Ureter (tissue), 1 donor: ENCODE results near the gene TTBK2. TPM values are rescaled to one million over a fixed set of nuclear protein-coding genes. Genes with fewer than 3 reads are reported as not detected.
A peak's percentile ranks its signal among the peaks of the same experiment; 100 is the strongest.
"Not testable (repeated sequence)": the region's sequence is repeated elsewhere in the genome, so short reads cannot be mapped to it uniquely, and the experiment has no call there.

Experiments
- DNase-seq: peaks from one replicate; pipeline ENCODE4 v3.0.0-alpha.2; 2020; ENCODE audit warnings: low spot score
- total RNA-seq: library from RNA; stranded (reverse); gene quantifications from one replicate; pipeline ENCODE4 v1.2.4, GENCODE V29; 2023
- donor health status: DM: yes; HTN: yes; CAD: no.

The TTBK2 gene
- total RNA-seq = 18.5 TPM

GRCh38 chr15:42920519-42921341 lies at the start of gene TTBK2:
TTBK2 (minus strand) TSS chr15:42920778; CDS start chr15:42878617, 42,161 bp downstream.
- peak; percentile 99 for DNase-seq

- no peak for DNase-seq
Measured at GRCh38 chr15:42964476-42964875, 43.9 kb upstream of the TTBK2 start.

GRCh38 chr15:42955518-42955917 lies 34.9 kb upstream of the TTBK2 start:
- no peak for DNase-seq

- DNase-seq = no peak
Measured at GRCh38 chr15:42954291-42954690, 33.7 kb upstream of the TTBK2 start.

GRCh38 chr15:42948898-42949297 lies 28.3 kb upstream of the TTBK2 start:
- DNase-seq = not testable (repeated sequence)

- no peak for DNase-seq
Measured at GRCh38 chr15:42940527-42940926, 19.9 kb upstream of the TTBK2 start.

- DNase-seq = no peak
Measured at GRCh38 chr15:42939841-42940240, 19.3 kb upstream of the TTBK2 start.

GRCh38 chr15:42937143-42937542 lies 16.6 kb upstream of the TTBK2 start:
- no peak for DNase-seq

GRCh38 chr15:42933886-42934667 lies 13.5 kb upstream of the TTBK2 start:
- DNase-seq = no peak

- no peak for DNase-seq
Measured at GRCh38 chr15:42932833-42933515, 12.4 kb upstream of the TTBK2 start.

- DNase-seq = no peak
Measured at GRCh38 chr15:42931702-42932486, 11.3 kb upstream of the TTBK2 start.

- no peak for DNase-seq
Measured at GRCh38 chr15:42929306-42929848, 8.8 kb upstream of the TTBK2 start.

- no peak for DNase-seq
Measured at GRCh38 chr15:42921342-42921731, 759 bp upstream of the TTBK2 start.

GRCh38 chr15:42919799-42920518 lies 619 bp downstream of the TTBK2 start:
- peak; percentile 55 for DNase-seq

- DNase-seq = no peak
Measured at GRCh38 chr15:42919308-42919707, 1.3 kb downstream of the TTBK2 start.

GRCh38 chr15:42918047-42918446 lies 2.5 kb downstream of the TTBK2 start:
- no peak for DNase-seq

GRCh38 chr15:42915654-42916315 lies 4.8 kb downstream of the TTBK2 start:
- no peak for DNase-seq

GRCh38 chr15:42914728-42915497 lies 5.7 kb downstream of the TTBK2 start:
- DNase-seq = no peak

- DNase-seq = no peak
Measured at GRCh38 chr15:42911058-42911592, 9.5 kb downstream of the TTBK2 start.
